ENCODE measurements around the gene ZNF500.

The ZNF500 gene

DNA sequence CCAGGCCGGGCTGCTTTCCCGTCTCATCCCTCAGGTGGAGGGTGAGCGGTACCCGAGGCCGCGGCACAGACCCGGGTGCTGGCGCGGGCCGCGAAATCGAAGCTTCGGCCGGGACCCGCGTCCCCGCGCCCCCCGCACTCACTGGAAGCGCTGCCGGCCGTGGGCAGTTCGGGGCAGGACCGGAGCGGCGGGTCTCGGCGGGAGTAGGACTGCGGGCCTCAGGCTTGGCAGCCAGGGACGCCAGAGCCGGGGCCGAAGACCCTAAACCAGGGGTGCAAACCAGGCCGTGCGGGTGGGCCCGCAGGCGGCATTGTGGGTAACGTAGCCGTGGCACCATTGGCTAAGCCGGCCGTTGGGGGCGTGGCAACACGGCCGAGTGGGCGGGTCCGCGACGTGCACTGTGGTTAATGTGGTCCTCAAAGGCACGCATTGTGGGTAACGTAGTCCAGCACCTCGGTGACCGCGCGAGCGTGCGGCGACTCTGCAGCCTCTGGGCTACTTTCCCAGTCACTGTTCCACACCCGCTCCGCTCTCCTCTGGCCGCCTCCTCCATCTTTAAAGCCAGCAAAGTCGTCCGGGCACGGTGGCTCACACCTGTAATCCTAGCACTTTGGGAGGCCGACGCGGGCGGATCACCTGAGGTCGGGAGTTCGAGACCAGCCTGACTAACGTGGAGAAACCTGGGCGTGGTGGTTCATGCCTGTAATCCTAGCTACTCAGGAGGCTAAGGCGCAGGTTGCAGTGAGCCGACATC, at the start of gene ZNF500:
Gene ZNF500, minus strand, starts transcription at position 288 of the 754 bp plus-strand sequence. CDS start 1,184 bp downstream, outside the sequence.
- peak; percentile 80 for DNase-seq

DNA sequence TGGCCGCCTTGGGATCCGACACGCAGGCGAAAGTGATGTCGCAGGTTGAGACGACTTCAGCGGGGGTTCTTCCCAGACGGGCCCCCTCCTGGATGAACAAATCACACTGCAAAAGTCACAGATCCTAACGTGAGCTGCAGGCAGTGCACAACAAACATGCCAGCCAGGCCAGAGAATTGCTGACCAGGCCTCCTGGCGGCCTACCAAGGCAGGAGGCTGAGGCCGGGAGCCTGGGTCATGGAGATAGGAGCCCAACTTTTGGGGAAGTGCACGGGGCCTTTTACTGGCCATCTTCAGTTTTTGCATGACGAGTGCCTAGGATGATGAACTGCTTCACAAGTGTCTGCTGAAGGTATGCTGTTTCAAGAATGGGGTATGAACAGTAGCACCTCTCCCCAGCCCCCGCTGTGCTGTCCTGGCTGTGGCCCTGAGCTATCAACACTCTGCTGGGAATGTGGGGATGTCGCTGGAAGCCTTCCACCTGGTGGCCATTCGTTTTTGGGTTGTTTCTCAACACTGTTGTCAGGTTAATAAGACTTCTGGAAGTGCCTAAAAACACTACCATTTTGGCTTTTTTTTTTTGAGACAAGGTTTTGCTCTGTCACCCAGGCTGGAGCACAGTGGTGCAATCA, 47.7 kb upstream of the ZNF500 start:
- no peak for DNase-seq

DNA sequence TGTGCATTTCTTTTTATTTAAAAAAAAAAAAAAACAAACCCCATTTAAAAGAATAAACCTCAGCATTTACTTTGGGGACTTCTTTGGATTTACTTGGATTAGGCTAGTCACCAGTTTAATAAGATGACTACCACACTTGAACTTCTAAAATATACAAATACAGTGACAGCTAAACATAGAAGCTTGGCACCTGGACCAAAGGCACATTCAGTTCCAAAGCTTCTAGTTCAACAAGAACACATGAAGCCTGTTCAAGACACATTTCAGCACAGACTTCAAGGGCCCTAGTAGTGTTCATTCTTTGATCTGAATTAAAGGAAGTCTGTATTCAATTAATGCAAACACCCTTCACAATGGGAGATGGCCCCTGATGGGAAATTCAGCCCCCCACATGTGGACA, 47.1 kb upstream of the ZNF500 start:
- DNase-seq, result no peak

DNA sequence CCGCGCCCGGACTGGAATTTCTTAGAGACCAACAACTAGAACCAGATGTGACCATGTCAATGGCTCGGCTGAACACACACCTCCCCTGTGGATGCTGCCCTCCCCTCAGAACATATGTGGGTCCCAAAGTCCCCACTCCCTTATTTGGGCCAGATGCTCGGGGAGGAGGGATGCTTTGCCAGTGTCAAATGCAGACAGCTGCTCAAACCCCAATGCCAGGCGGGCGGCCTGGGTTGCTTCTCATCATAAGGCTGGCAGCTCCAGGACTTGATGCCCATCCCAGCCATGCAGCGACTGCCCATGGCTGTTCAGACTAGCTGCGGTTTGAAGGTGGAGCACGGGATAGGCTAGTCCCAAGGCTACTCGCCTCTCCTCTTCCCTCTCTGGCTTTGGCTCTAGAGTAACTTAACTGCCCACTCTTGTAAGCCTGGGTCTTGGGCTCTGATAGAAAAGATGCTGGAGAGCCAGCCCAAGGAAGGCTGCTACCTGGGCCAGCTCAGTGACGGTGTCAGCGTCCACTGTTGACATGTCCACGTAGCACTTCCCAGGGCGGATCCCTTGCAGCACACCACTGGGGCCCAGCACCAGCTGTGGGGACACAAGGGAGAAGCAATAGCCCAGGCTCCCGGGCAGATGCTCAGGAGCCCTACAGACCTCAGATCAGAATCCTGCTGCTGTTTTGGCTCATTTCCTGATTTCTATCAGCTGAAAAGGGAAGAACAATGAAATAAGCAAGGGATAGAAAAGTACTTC, 46.5 kb upstream of the ZNF500 start:
- DNase-seq, result no peak

DNA sequence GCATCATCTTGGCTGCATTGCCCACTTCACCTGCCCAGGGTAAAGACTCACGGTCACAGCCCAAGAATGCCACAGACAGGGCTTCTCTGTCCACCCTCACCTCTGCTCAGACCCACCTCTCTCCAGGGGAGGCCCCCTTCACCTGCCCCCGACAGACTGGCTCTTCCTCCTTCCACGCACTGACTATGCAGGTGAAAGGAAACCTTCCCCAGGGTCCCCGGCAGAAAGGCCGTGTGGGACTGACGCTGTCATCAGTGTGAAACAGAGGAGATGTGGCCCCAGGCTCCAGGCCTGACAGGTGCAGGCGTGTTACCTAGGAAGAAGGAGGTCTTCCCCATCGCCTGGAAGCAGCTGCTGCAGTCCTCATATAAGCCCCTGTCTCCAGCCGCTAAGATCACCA, 44.8 kb upstream of the ZNF500 start:
- no peak for DNase-seq

DNA sequence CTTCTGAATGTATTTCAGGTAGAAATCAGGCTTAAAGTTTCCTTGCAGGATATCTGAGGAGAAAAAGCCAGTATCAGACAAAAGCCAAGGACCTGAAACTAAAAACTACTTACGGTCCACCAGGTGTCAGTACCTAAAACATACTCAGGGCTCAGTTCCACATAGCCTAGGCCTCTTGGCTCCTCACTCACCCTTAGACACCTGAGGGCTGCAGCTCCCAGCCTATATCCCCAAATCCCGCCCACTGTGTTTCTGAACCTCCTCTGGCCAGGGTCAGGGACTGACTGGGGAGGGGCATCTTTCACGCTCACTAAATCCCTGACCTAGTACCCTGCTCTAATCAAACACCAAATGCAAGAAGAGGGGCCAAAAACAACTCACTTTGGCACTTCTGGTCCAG, 44.3 kb upstream of the ZNF500 start:
- DNase-seq, result no peak

DNA sequence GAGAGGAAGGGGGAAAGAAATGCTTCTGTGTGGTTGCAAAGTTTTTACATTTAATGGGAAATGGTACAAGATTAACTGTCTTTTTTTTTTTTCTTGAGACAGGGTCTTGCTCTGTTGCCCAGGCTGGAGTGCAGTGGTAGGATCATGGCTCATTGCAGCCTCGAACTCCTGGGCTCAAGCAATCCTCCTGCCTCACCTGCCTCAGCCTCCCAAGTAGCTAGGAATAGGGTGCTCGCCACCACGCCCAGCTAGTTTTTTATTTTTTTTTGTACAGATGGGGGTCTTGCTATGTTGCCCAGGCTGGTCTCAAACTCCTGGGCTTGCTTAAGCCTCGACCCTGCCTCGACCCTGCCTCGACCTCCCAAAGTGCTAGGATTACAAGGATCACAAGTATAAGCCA, 39.3 kb upstream of the ZNF500 start:
- DNase-seq, result no peak

DNA sequence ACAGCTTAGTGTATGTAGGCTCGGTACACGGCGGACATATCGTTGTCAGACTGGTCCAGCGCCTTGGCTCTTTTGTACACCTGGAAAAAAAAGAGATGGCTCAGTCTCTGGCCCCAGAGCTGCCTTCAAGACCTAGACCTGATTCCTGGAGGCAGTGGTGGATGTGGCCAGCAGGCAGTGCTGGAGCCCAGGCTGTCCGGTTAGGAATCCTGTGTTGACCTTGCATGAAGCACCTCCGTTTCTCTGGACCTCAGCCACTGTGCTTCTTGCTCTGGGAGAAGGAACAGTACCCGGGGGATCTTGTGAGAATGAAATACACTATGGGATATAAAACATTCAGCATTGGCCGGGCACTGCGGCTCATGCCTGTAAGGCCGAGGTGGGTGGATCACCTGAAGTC, 38.3 kb upstream of the ZNF500 start:
- DNase-seq, result no peak

DNA sequence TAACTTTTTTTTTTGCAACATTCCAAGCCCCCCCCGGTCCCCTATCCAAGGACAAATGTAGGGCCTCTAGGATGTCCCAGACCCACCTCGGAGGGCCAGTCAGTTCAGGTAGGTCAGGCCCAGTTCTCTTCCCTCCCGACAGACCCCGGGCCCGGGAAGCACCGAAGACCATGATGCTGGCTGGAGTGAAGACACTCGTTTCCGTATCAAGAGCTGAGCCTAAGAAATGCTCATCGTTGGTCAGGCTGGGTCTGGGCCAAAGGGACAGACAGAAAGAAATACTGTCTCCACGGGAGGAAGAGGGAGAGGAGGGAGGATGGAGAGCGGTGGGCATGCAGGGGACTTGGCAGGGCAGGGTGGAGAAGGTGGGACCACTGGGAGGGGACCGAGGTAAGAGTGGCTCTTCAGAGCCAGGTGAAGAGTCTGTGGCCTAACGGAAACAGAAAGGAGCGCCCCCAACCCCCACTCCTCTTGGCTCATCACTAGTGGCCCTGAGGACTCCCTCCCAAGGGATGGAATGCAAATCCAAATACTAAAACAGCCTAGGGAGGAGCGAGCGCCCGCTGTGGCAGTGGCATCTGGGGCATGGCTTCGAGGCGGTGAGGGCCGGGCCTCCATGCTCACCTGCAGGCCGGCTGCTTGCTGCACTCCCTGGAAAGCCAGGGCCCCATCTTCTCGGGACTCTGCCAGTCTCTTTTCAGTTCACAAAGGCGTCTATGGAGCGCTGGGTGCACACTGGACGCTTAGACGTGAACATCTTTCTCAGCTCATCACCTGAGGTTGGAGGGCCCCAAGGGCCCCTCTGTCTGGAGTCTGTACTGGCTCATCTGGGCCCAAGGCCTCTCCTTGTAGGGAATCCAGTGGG, 37.2 kb upstream of the ZNF500 start:
- DNase-seq, result no peak

DNA sequence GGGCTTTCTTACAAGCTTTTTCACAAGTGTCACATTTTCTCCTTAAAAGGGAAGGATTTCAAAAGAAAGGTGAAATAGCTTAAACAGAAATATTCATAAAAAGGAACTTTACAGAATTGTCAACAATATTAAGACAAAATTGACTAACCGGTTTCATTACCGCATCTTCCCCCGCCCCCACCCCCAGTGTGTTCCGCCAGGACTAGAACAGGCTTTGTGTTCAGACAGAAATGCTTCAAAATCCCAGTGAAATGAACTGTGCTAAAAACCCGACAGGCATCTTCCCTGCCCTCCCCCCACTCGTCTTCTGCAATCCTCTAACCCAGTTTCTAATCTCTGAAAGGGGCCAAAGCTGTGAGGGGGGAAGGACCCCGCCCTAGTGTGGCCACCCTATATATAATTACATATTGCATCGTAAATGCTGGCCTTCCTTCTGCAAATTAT, 36.5 kb upstream of the ZNF500 start:
- DNase-seq, result no peak

DNA sequence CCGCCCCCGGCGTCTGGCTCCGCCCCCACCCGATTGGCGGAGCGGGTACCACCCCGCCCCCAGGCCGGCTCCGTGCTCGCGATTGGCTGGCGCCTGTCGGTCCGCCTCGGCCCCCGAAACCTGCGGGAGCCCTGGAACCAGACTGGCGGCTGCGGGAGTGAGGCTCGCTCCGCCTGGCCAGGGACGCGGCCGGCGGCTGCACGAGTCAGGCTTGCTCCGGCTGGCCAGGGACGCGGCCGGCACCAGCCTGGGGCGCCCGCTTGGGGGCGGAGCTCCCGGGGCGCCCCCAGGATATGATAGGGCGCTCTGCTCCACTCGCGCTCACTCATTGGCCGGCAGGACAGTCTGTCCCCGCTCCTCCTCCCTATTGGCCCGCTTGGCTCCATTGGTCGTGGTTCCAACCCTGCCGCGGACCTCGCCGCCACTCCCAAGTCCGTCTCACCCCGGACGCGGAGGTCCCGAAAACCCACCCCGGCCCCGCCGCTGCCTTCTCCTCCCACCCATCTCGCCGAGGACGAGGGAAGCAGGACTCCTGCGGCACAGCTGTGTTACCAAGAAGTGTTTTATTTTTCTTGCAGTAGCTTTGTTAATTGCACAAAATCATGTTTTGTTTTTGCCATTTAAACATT, 35.8 kb upstream of the ZNF500 start:
- DNase-seq, result peak; percentile 66

DNA sequence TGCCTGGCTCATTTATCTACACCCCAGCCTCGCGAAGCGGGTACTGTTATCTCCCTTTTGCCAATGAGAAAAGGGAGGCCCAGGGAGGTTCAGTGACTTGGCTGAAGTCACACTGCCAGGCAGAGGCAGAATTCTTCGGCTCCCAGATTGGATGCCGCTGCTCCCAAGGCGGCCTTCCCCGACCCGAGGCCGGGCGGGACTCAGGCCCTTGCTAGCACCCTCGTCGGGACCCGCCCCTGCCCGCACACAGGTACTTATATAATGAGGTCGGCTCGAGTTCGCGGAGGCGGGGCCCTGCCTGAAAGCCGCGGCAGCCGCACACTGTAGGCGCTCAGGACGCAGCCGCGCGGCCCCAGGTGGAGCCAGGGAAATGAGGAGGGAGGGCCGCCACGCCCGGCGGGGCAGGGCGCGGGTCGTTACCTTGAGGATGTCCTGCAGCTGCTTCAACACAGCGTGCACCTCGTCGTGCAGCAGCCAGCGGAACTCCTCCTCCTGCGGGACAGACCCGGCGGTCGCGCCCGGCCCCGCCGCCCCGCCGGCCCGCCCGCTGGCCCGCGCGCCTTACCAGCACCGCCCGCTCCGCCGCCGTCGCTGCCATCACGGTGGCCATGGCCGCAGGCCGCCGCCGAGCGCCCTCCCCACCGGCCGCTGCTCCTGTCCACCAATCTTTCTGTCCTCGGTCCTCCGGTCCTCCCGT, 35.1 kb upstream of the ZNF500 start, which contains the start of gene ROGDI:
Gene ROGDI, minus strand, starts transcription at position 672 of the 697 bp plus-strand sequence. Its CDS starts 62 bp downstream, at position 610.
- peak; percentile 20 for DNase-seq

DNA sequence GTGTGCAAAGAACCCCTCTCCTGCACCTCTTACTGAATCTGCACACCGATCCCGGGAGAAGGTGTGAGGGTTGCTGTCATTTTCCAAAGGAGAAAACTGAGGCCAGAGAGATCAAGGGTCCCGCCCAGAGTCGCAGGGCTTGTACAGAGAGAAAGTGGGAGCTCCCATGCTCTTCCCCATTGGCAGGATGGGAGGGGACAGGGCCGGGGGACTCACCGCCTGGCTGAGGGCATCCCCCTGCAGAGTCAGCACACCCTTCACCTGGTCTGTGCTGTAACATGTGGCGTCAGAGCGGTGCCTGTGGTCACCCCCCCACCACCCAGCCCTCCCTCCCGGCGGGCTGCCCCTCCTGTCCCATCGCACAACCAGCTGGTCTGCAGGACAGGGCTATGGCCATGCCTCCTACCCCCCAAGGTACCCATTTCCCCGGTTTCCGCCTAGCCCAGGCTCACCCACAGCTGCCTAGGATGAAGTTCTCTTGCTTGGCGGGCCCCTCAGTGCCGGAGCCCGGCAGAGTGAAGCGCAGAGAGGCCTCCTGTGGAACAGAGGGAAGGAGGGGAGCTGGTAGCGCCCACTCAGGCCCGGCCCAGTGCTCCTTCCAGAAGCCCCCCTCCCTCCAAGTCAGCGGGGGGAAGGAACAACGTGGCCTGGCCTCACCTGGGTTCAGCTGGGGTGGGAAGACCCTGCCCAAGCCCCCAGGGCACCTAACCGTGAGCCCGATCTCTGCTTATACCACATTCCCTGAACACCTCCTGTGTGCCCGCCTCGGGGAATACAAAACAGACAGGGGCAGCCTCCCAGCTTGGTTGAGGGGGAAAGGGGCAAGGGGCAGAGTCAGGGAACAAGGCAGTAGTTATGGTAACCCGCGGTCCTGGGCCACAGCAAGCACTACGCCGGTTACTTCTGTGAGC, 34.3 kb upstream of the ZNF500 start:
- DNase-seq, result no peak

DNA sequence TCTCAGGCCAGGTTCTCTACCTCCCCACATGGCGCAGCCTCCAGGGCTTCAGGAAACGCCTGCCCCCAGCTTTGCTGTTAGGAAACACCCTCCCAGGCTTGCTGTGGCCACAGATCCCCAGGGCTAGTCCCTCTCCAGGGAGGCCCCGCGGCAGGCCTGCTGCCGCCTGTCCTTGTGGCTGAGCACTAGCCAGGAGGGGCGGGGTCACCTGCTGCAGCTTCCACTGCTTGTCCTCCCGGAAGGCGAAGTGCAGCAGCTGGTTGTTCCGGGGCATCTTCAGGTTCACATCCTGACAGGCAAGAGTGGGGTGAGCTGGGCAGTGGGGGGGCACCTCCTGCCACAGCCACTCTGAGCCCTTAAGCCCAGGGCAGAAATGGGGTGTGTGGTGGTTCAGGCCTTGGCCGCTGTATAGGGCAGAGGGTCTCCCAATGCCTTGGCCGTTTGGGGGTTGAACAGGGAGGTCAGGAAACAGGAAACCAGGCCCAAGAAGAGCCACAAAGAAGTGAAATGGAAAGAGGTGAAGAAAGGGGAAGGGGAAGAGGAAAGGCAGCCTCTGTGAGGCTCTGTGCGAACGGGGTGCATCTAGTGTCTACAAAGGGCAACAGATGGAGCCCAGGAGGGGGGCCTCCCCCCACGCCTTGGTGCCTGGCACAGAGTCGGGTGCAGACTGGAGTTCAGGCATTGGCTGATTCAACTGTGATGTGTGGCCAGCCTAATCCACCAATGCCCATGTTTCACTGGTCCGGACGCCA, 33.5 kb upstream of the ZNF500 start:
- DNase-seq, result no peak

DNA sequence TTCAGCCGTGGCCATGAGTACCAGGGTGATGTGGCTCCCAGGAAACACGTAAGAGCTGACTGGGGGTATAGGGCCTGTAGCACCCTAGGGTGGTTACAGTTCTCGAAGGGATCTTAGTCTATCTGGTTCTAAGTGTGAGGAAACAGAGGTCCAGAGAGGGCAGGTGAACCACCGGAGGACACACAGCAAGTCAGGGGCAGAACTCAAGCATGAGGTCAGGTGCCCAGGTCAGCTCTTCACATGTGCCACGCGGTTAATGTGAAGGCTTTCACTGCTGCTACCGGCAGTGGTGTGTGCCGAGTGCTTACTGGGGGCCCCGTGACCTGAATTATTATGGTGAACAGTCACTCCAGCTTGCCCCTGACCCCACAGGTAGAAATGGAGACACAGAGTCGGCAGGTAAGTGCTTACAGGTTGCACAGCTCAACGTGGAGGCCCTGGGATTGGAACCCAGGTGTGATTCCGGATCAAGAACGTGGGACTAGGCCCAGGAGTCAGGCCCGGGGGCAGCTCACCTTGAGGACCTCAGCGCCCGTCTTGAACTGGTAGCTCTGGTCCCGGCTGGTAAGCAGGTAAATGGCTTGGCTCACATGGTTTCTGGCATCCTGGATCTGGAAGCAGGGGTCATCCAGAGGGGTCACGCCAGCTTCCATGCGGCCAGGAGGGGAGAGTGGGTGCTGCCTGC, 32.4 kb upstream of the ZNF500 start:
- DNase-seq, result no peak

DNA sequence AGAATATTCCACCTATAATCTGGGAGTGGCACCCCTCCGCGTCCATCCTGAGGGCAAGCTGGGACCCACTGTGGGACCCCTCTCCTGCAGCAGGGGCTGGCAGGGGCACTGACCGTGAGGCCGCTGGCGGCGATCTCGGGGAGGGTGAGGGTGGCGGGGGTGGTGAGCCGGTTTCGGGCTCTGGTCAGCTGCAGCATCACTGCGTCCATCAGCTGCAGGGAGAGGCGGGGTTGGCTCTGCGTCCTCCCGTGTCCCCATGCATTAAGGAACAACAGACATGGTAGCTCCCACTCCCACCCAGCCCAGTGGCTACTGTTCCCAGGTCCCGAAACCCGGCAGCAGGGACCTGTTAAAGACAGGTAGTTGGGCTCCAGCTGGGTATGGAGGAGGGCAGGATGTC, 31.5 kb upstream of the ZNF500 start:
- no peak for DNase-seq

DNA sequence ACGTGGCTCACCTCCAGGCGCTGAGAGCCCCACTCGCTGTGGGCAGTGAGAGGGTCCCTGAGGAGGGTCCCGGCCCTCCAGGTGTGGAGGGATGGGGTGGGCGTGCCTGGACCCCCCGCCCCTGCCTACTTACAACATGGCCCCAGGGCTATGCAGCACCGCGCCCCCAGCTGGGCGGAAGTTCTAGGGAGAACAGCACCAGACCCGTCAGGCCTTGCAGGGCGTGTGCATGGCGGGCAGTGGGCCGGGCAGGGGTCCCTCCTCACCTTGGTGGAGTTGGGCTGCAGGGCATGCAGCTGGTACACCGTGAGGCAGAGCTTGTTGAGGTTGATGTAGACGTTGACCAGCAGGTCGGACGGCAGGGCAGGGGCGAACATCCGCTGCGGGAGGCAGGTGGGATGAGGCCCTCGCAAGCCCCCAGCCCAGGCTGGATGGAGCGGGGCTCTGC, 30.9 kb upstream of the ZNF500 start:
- no peak for DNase-seq

DNA sequence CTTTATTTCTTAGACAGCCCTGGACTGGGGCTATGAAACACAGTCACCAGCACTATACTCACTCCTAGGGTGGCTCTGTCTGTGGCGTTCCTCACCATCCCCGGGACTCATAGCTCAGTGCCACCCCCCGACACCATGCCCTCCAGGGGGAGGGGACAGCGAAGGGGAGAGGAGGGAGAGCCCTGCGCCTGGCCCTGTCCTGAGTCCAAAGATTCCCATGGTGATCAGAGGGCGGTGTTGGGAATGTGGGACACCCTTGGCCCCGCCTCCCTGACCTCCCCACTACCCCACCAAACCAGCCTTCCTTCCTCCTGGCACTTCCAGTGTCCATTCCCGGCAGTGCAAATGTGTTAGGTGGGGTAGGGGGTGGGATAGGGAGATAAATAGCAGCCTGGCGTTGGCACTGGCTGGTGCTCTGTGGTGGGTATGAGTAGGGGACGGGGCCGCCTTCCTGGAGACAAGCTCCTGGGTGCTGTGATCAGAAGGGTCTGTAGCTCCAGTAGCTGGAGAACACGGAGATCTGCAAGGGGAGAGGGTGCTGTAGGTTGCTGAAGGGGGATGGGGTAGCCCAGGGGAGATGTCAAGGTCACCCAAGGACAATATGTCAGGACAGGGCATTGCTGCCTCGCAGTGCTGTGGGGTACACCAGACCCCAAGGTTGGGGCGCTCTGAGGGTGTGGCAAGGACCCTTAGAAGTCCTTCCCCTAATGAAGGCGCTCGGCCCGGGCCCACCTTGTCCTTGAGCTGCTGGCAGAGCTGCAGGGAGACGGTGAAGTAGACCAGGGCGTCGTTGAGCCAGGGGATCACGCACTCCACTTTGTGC, 30.2 kb upstream of the ZNF500 start:
- no peak for DNase-seq
